ENCODE results near the gene LPO.

The LPO gene

DNA sequence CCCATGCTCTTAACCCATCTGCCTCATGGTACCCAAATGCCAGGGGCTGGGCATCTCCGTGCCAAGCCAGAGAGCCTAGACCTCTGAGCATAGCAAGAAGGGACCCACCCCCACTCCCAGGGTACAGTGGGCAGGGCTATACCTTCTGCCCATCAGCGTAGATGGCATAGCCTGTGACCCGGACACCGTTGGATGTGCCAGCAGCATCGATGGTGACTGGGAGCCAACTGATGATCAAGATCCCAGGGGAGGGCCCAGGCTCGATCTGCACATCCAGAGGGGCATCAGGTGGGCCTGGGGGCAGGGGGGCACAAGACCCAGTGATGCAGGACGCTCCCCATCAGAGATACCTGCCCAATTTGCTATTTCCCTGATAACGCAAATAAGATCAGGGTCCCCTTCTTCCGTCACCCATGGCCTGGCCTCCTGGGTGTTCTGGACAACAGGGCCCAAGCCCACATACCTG lies 73.1 kb downstream of the LPO start:
- no peak for DNase-seq (ENCODE audit: low spot score)
- TF ChIP-seq CTCF (IDR thresholded peaks at IDR 0.05; ENCODE audit: extremely low read depth, missing control alignments): no peak

- TF ChIP-seq CTCF (IDR thresholded peaks at IDR 0.05; ENCODE audit: extremely low read depth, missing control alignments): no peak
- DNase-seq (ENCODE audit: low spot score): no peak
Observed at GRCh38 chr17:58312021-58312630, 73.7 kb downstream of the LPO start.

GRCh38 chr17:58312829-58313228 lies 74.4 kb downstream of the LPO start:
- DNase-seq (ENCODE audit: low spot score): no peak
- no peak for TF ChIP-seq CTCF (IDR thresholded peaks at IDR 0.05; ENCODE audit: extremely low read depth, missing control alignments)

- no peak for DNase-seq (ENCODE audit: low spot score)
- TF ChIP-seq CTCF (IDR thresholded peaks at IDR 0.05; ENCODE audit: extremely low read depth, missing control alignments): no peak
Observed at GRCh38 chr17:58313815-58314705, 75.7 kb downstream of the LPO start.

- TF ChIP-seq CTCF (IDR thresholded peaks at IDR 0.05; ENCODE audit: extremely low read depth, missing control alignments): no peak
- no peak for DNase-seq (ENCODE audit: low spot score)
Observed at GRCh38 chr17:58314706-58315015, 76.3 kb downstream of the LPO start.

- TF ChIP-seq CTCF (IDR thresholded peaks at IDR 0.05; ENCODE audit: extremely low read depth, missing control alignments): no peak
- DNase-seq (ENCODE audit: low spot score): no peak
Observed at GRCh38 chr17:58315281-58315711, 76.9 kb downstream of the LPO start.

- no peak for TF ChIP-seq CTCF (IDR thresholded peaks at IDR 0.05; ENCODE audit: extremely low read depth, missing control alignments)
- no peak for DNase-seq (ENCODE audit: low spot score)
Observed at GRCh38 chr17:58315750-58316149, 77.4 kb downstream of the LPO start.
